Suprapubic skin (tissue), 3 donors: Measurements from ENCODE around the gene JAML.

Source experiments
- POLR2A ChIP-seq, 2 donors: fragments of 450-650 bp; IDR thresholded peaks; one replicate each; pipeline ENCODE4 v1.6.1; 2017; ENCODE audit warnings: antibody characterized with exemption in 2 of 2, mild to moderate bottlenecking in 2 of 2, moderate library complexity in 2 of 2
- TF ChIP-seq, protein P1 (sequence below), 2 donors: fragments of 200-600 bp in 1 of 2; fragments of 450-650 bp in 1 of 2; sonication (generic) in 1 of 2; IDR thresholded peaks; one replicate each; pipeline ENCODE4 v1.5.1; 2016 to 2019; ENCODE audit warnings: antibody characterized with exemption in 2 of 2, mild to moderate bottlenecking in 1 of 2, moderate library complexity in 1 of 2

DNA sequence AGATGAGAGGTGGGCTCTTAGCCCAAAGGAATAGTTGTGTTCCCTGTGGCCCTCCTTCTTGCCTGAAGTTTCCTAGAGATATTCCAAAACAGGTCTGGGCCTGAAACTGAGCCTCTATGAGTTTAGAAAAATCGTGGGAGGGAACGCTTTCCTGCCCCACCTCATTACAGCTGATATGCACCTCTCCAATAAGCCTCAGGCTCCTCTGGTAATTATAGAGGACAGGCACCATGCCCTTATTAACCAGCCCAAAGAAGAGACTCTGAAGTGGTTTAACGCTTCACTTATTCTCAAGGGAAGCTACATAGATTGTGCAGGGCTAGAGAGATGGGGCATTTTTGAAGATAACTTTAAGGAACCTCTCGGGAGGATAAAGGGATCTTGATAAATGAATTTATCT lies 42.7 kb upstream of the JAML start:
- TF ChIP-seq, protein P1, sequence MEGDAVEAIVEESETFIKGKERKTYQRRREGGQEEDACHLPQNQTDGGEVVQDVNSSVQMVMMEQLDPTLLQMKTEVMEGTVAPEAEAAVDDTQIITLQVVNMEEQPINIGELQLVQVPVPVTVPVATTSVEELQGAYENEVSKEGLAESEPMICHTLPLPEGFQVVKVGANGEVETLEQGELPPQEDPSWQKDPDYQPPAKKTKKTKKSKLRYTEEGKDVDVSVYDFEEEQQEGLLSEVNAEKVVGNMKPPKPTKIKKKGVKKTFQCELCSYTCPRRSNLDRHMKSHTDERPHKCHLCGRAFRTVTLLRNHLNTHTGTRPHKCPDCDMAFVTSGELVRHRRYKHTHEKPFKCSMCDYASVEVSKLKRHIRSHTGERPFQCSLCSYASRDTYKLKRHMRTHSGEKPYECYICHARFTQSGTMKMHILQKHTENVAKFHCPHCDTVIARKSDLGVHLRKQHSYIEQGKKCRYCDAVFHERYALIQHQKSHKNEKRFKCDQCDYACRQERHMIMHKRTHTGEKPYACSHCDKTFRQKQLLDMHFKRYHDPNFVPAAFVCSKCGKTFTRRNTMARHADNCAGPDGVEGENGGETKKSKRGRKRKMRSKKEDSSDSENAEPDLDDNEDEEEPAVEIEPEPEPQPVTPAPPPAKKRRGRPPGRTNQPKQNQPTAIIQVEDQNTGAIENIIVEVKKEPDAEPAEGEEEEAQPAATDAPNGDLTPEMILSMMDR (IDR thresholded peaks at IDR 0.05) = no peak
- TF ChIP-seq POLR2A (IDR thresholded peaks at IDR 0.05) = no peak
